Neuronal stem cell (in vitro differentiated cells): ENCODE data around the gene CCDC180.
A peak's percentile ranks its signal among the peaks of the same experiment; 100 is the strongest.

Experiments used
- DNase-seq: peaks from one replicate; pipeline ENCODE4 v3.0.0-alpha.2; 2013; ENCODE audit warnings: low spot score
- H2AFZ ChIP-seq: one replicate; pipeline ENCODE4 v1.6.1; 2013; ENCODE audit warnings: mild to moderate bottlenecking, low read length, inconsistent platforms
- H2AK5ac ChIP-seq: 2 replicates; pipeline ENCODE4 v1.6.1; 2013; ENCODE audit warnings: low read depth, mild to moderate bottlenecking, inconsistent platforms, low read length, moderate library complexity, mixed read lengths
- H2BK120ac ChIP-seq: 2 replicates; pipeline ENCODE4 v1.6.1; 2013; ENCODE audit warnings: low read depth, mild to moderate bottlenecking, inconsistent platforms, low read length, moderate library complexity, mixed read lengths
- H2BK12ac ChIP-seq: one replicate; pipeline ENCODE4 v1.6.1; 2013; ENCODE audit warnings: low read length, inconsistent platforms
- H2BK15ac ChIP-seq: 2 replicates; pipeline ENCODE4 v1.6.1; 2013; ENCODE audit warnings: mild to moderate bottlenecking, low read length, inconsistent platforms, mixed read lengths
- H2BK5ac ChIP-seq: one replicate; pipeline ENCODE4 v1.6.1; 2013; ENCODE audit warnings: inconsistent platforms, mild to moderate bottlenecking, low read length, moderate library complexity
- H3K14ac ChIP-seq: one replicate; pipeline ENCODE4 v1.6.1; 2013; ENCODE audit warnings: low read length, inconsistent platforms
- H3K18ac ChIP-seq: 2 replicates; pipeline ENCODE4 v1.6.1; 2013; ENCODE audit warnings: low read length, inconsistent platforms
- H3K23ac ChIP-seq: 2 replicates; pipeline ENCODE4 v1.6.1; 2013; ENCODE audit warnings: low read depth, mild to moderate bottlenecking, mixed read lengths, low read length, inconsistent platforms; ENCODE audit not compliant: poor library complexity
- H3K27ac ChIP-seq: replicated peaks from 3 replicates; pipeline ENCODE4 v1.5.1; 2013; ENCODE audit warnings: low read length, inconsistent platforms
- H3K27me3 ChIP-seq, 3 experiments: 2 replicates each; pipeline ENCODE4 v1.6.1; 2013; ENCODE audit warnings: low read length in 3 of 3, mild to moderate bottlenecking in 2 of 3, inconsistent platforms in 1 of 3, low read depth in 1 of 3, mixed read lengths in 1 of 3, moderate library complexity in 1 of 3; ENCODE audit not compliant: control insufficient read depth in 3 of 3, insufficient read depth in 3 of 3
- H3K36me3 ChIP-seq, 2 donors: replicated peaks in 1 of 2; 2 replicates each; pipeline ENCODE4 v1.6.1; 2013; ENCODE audit warnings: low read length in 2 of 2; ENCODE audit not compliant: control insufficient read depth in 2 of 2, insufficient read depth in 2 of 2
- H3K4ac ChIP-seq: 2 replicates; pipeline ENCODE4 v1.6.1; 2013; ENCODE audit warnings: inconsistent platforms, mild to moderate bottlenecking, low read length, moderate library complexity
- H3K4me1 ChIP-seq, 2 donors: 1 replicate in 1 of 2; 2 replicates in 1 of 2; pipeline ENCODE4 v1.6.1; 2013; ENCODE audit warnings: low read length in 2 of 2, low read depth in 1 of 2; ENCODE audit not compliant: control insufficient read depth in 2 of 2, insufficient read depth in 1 of 2
- H3K4me2 ChIP-seq: one replicate; pipeline ENCODE4 v1.6.1; 2013; ENCODE audit warnings: mild to moderate bottlenecking, low read length, inconsistent platforms; ENCODE audit not compliant: insufficient read depth, poor library complexity, severe bottlenecking
- H3K4me3 ChIP-seq, 2 donors: 2 replicates each; pipeline ENCODE4 v1.5.1; 2013; ENCODE audit warnings: low read length in 2 of 2, mild to moderate bottlenecking in 2 of 2, inconsistent platforms in 1 of 2, moderate library complexity in 1 of 2
- H3K79me1 ChIP-seq: one replicate; pipeline ENCODE4 v1.6.1; 2013; ENCODE audit warnings: low read depth, mild to moderate bottlenecking, inconsistent platforms, low read length, moderate library complexity
- H3K9ac ChIP-seq: one replicate; pipeline ENCODE4 v1.6.1; 2013; ENCODE audit warnings: mild to moderate bottlenecking, low read depth, low read length, inconsistent platforms; ENCODE audit not compliant: poor library complexity
- H3K9me3 ChIP-seq, 2 donors: replicated peaks in 1 of 2; 2 replicates each; pipeline versions ENCODE3 to v1.6.1; 2013; ENCODE audit warnings: low read length in 2 of 2, mild to moderate bottlenecking in 2 of 2, inconsistent platforms in 1 of 2, low read depth in 1 of 2, mixed read lengths in 1 of 2, moderate library complexity in 1 of 2; ENCODE audit not compliant: control insufficient read depth in 2 of 2, insufficient read depth in 1 of 2
- H4K8ac ChIP-seq: one replicate; pipeline ENCODE4 v1.6.1; 2013; ENCODE audit warnings: low read depth, mild to moderate bottlenecking, inconsistent platforms, low read length, moderate library complexity
- H4K91ac ChIP-seq: one replicate; pipeline ENCODE4 v1.6.1; 2013; ENCODE audit warnings: low read length, low read depth, mild to moderate bottlenecking, inconsistent platforms; ENCODE audit not compliant: poor library complexity
- WGBS, 2 donors: extraction: QIAGEN DNeasy Blood & Tissue Kit; methylation state at CpG; one replicate each; pipeline ENCODE4 v1.1.7; 2013; ENCODE audit warnings: missing lambda C conversion rate in 2 of 2, mixed read lengths in 1 of 2; ENCODE audit not compliant: insufficient read length in 2 of 2, insufficient replicate concordance in 1 of 2; ENCODE audit errors: extremely low coverage in 2 of 2; 5-methylcytosine and 5-hydroxymethylcytosine counted together

Gene CCDC180

DNA sequence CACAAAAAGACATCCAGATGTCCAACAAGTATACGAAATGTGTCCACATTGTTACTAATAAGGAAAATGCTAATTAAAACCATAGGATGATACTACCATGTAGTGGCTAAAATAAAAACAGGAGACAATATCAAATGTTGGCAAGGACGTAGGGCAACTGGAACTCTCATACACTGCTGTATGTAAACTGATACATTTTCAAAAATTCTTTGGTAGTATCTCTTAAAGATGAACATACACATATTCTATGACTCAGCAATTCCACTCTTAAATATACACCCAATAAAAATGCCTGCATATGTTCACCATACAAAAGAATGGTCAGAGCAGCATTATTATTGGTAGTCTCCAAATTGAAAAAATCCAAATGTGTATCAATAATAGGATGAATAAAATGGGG, 2.9 kb upstream of the CCDC180 start:
- no peak overlapping the region for H2BK5ac ChIP-seq
- H3K23ac ChIP-seq, result no peak overlapping the region
- H3K4me1 ChIP-seq, result peaks cover 0 to 7% of the 10 kb centered on the region in 2 donors
- H3K27me3 ChIP-seq, result no peaks in the 10 kb centered on the region
- H3K79me1 ChIP-seq, result no peaks in the 10 kb centered on the region
- no peak overlapping the region for H2AK5ac ChIP-seq
- no peak overlapping the region for H2AFZ ChIP-seq
- no peak overlapping the region for H2BK120ac ChIP-seq
- H3K27ac ChIP-seq, result no peak overlapping the region
- no peak overlapping the region for H3K4me3 ChIP-seq
- no peak for DNase-seq
- H4K8ac ChIP-seq, result no peak overlapping the region
- H4K91ac ChIP-seq, result no peak overlapping the region
- no peaks in the 10 kb centered on the region for H3K9me3 ChIP-seq
- H2BK15ac ChIP-seq, result no peak overlapping the region
- no peak overlapping the region for H3K4me2 ChIP-seq
- no peak overlapping the region for H2BK12ac ChIP-seq
- H3K36me3 ChIP-seq, result peaks cover 0 to 6% of the 10 kb centered on the region in 2 donors
- H3K14ac ChIP-seq, result no peak overlapping the region
- no CpG with 5 or more reads among the region's 2 CpGs for WGBS, 2 donors
- no peak overlapping the region for H3K18ac ChIP-seq
- no peak overlapping the region for H3K4ac ChIP-seq
- H3K9ac ChIP-seq, result no peak overlapping the region

DNA sequence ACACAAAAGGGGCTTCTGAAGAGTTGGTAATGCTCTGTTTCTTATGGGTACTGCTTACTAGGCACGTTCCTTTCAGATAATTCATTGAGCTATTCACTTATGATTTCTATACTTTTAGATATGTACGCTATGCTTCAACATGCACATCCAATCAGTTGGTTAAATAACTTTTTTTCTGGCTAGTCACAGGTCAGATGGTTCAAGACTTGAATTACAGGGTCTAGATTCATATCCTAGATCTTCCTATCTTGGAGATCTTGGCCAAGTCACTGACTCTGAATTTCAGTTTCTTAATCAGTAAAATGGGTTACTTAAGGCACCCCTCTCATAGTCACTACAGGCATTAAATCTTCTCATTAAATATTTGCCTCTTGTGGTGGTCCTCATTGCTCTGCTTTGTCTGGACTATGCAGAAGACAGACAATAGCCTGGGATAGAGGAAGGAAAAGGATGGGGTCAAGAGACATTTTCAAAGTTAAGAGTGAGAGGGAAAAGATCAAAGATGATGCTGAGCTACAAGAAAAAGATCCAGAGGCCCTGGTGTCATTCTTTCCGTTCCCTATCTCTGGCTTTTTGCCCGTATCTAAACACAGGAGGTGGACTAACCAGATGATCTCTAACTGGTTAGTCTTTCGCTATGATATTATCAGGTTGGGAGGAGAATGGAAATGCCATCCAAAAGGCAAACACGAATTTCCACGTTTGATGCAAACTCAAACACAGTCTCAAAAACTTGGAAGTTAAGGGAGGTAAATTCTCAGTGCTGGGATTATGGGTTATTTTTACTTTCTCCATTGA, 1.8 kb upstream of the CCDC180 start:
- Histone ChIP-seq H2AFZ (no peak overlapping the region), H3K79me1 (no peaks in the 10 kb centered on the region), H2BK120ac (no peak overlapping the region), H2AK5ac (no peak overlapping the region), H4K91ac (no peak overlapping the region), H2BK12ac (no peak overlapping the region), H3K9me3 (no peaks in the 10 kb centered on the region), H2BK5ac (no peak overlapping the region), H3K23ac (no peak overlapping the region), H2BK15ac (no peak overlapping the region), H3K4me2 (no peak overlapping the region), H3K4me3 (no peak overlapping the region), H3K27me3 (no peaks in the 10 kb centered on the region), H3K14ac (no peak overlapping the region), H3K4me1 (peaks cover 0 to 7% of the 10 kb centered on the region in 2 donors), H3K4ac (no peak overlapping the region), H4K8ac (no peak overlapping the region), H3K9ac (no peak overlapping the region), H3K27ac (no peak overlapping the region), H3K36me3 (peaks cover 0 to 13% of the 10 kb centered on the region in 2 donors), H3K18ac (no peak overlapping the region)
- no peak for DNase-seq
- WGBS, 2 donors, result no CpG with 5 or more reads among the region's 7 CpGs

DNA sequence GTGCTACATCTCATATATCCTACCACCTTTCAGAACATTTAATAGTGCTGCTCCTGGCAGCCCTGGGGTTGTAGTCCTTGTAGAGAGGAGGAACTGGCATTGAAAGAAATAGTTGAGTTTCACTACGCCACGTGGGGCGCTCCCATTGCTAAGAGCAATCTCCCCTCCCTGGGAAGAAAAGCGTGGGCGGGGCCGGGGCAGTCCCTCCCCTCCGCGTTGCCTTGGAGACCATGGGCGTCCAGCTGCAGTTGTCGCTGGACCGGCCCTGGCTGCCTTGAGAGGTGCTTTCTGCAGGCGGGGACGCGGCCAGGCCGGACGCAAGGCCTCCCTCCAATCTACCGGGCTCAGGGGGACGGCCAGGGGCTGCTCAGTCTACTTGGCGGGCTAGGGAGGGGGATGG, 368 bp upstream of the CCDC180 start:
- no peak overlapping the region for H4K8ac ChIP-seq
- peaks cover 0 to 7% of the 10 kb centered on the region in 2 donors for H3K4me1 ChIP-seq

DNA sequence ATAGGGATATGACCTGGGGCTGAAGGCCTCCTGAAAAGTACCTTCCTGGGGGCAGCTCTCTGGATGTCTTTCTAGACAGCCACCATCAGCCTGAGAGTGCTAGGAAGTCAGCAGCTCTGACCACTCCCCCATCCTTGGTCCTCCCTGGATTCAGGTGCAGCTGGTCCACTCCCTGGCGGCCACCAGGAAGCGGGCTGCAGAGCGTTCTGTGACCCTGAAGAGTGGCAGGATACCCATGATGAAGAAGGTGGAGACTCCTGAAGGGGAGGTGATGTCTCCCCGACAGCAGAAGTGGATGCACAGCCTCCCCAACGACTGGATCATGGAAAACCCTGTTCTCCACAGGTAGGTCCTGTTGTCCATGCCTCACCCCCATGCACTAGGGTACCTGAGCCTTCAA, 1.8 kb downstream of the CCDC180 start:
- no peak overlapping the region for H3K14ac ChIP-seq
- no peaks in the 10 kb centered on the region for H3K79me1 ChIP-seq
- no peaks in the 10 kb centered on the region for H3K9me3 ChIP-seq
- H3K18ac ChIP-seq, result no peak overlapping the region
- H3K23ac ChIP-seq, result no peak overlapping the region
- H4K91ac ChIP-seq, result no peak overlapping the region
- no peak overlapping the region for H3K27ac ChIP-seq
- H4K8ac ChIP-seq, result no peak overlapping the region
- H2BK15ac ChIP-seq, result no peak overlapping the region
- H3K36me3 ChIP-seq, result peaks cover 10 to 30% of the 10 kb centered on the region in 2 donors
- H3K4me3 ChIP-seq, result no peak overlapping the region
- H3K4me2 ChIP-seq, result no peak overlapping the region
- no peak overlapping the region for H3K9ac ChIP-seq
- no peak overlapping the region for H2AFZ ChIP-seq
- DNase-seq, result no peak
- H2BK120ac ChIP-seq, result no peak overlapping the region
- H3K27me3 ChIP-seq, result no peaks in the 10 kb centered on the region
- peaks cover 0 to 7% of the 10 kb centered on the region in 2 donors for H3K4me1 ChIP-seq
- no peak overlapping the region for H2BK12ac ChIP-seq
- no peak overlapping the region for H2AK5ac ChIP-seq
- H2BK5ac ChIP-seq, result no peak overlapping the region
- H3K4ac ChIP-seq, result no peak overlapping the region
- no CpG with 5 or more reads among the region's 5 CpGs for WGBS, 2 donors

More for the DNA sequence above, 368 bp upstream of the CCDC180 start:
- Histone ChIP-seq H3K4me3 (peak overlapping the region in 1 of 2 donors; percentile 15), H3K14ac (no peak overlapping the region), H3K4ac (no peak overlapping the region), H2AFZ (peak overlapping the region; percentile 70), H2BK12ac (no peak overlapping the region), H3K27me3 (no peaks in the 10 kb centered on the region), H3K23ac (no peak overlapping the region), H3K4me2 (peak overlapping the region; percentile 40), H3K79me1 (no peaks in the 10 kb centered on the region), H2BK5ac (no peak overlapping the region), H3K9me3 (no peaks in the 10 kb centered on the region), H3K9ac (no peak overlapping the region), H4K91ac (no peak overlapping the region), H3K18ac (peak overlapping the region; percentile 4), H3K27ac (no peak overlapping the region), H2AK5ac (no peak overlapping the region), H2BK120ac (no peak overlapping the region), H2BK15ac (no peak overlapping the region), H3K36me3 (peaks cover under 1 to 15% of the 10 kb centered on the region in 2 donors)
- peak; percentile 84 for DNase-seq
- WGBS, 2 donors, result no CpG with 5 or more reads among the region's 19 CpGs
